HCT116 (cell line): ENCODE measurements around the gene DNAJC1. TPM values are rescaled to one million over a fixed set of nuclear protein-coding genes. Genes with fewer than 3 reads are reported as not detected.
A peak's percentile ranks its signal among the peaks of the same experiment; 100 is the strongest.

Source experiments
- ATAC-seq: fragments of 200-7000 bp; cut with Tn5 transposase; 2 replicates; pipeline ENCODE4 v1.9.1; 2020; ENCODE audit warnings: mild to moderate bottlenecking, moderate library complexity
- BruUV-seq: library from RNA; stranded (reverse); fragments of 400-500 nt; replicated peaks from 2 replicates; lab custom pipeline; 2021; lab: Mats Ljungman, UMichigan
- CTCF ChIA-PET: fragments of 300-600 bp; sonication (Branson Sonifier 250); formaldehyde crosslinking; loops from one replicate; lab custom pipeline; 2021; ENCODE audit warnings: antibody characterized with exemption; lab: Charles Lee
- POLR2A ChIA-PET: fragments of 300-600, 350-600 bp; sonication (Branson Sonifier 250); formaldehyde crosslinking; loops from one replicate; lab custom pipeline; 2021; ENCODE audit warnings: antibody characterized with exemption; lab: Charles Lee
- RAD21 ChIA-PET, 2 experiments: fragments of 300-600 bp; sonication (Branson Sonifier 250); formaldehyde crosslinking; loops; one replicate each; lab custom pipeline; 2023; ENCODE audit warnings: low total read pairs in 2 of 2; ENCODE audit not compliant: uncharacterized antibody in 2 of 2, unreplicated experiment in 2 of 2, low non-redundant PET in 1 of 2; lab: Charles Lee
- DNase-seq: peaks from one replicate; pipeline ENCODE4 v3.0.0-alpha.2; 2010; ENCODE audit warnings: low read depth, low spot score
- H2AFZ ChIP-seq: fragments of 200-600 bp; shearing (Covaris generic), sonication (generic); 2 replicates; pipeline ENCODE4 v1.6.1; 2017; ENCODE audit warnings: low read depth, mixed run types, mixed read lengths, antibody characterized with exemption, low read length; ENCODE audit not compliant: poor library complexity, severe bottlenecking
- H3K27ac ChIP-seq: 2 replicates; pipeline ENCODE4 v1.5.1; 2012; ENCODE audit warnings: low read depth, low read length
- H3K27me3 ChIP-seq: fragments of 200-600 bp; sonication (generic); 2 replicates; pipeline ENCODE4 v1.6.1; 2016; ENCODE audit warnings: mixed run types, low read length, mixed read lengths; ENCODE audit not compliant: insufficient read depth
- H3K36me3 ChIP-seq, 2 experiments: fragments of 200-500 bp in 1 of 2; fragments of 200-600 bp in 1 of 2; sonication (Bioruptor generic) in 1 of 2; sonication (generic) in 1 of 2; 2 replicates each; pipeline versions ENCODE4 v1.5.1 to v1.6.1; 2014 to 2016; ENCODE audit warnings: low read length in 2 of 2, inconsistent platforms in 1 of 2, mixed read lengths in 1 of 2, mixed run types in 1 of 2; ENCODE audit not compliant: insufficient read depth in 2 of 2, control insufficient read depth in 1 of 2
- H3K4me1 ChIP-seq, 2 experiments: fragments of 200-600 bp in 1 of 2; sonication (generic) in 1 of 2; 2 replicates each; pipeline versions ENCODE4 v1.5.1 to v1.6.1; 2012 to 2017; ENCODE audit warnings: low read length in 2 of 2, inconsistent platforms in 1 of 2, mild to moderate bottlenecking in 1 of 2, mixed read lengths in 1 of 2, mixed run types in 1 of 2, moderate library complexity in 1 of 2; ENCODE audit not compliant: insufficient read depth in 2 of 2, control insufficient read depth in 1 of 2
- H3K4me2 ChIP-seq: fragments of 200-600 bp; sonication (generic); 2 replicates; pipeline ENCODE4 v1.6.1; 2017; ENCODE audit warnings: mixed run types, low read length, mixed read lengths
- H3K4me3 ChIP-seq, 2 experiments: fragments of 200-600 bp in 1 of 2; sonication (generic) in 1 of 2; replicated peaks in 1 of 2; 2 replicates each; pipeline ENCODE4 v1.5.1; 2011 to 2016; ENCODE audit warnings: low read length in 2 of 2, control low read depth in 1 of 2, low read depth in 1 of 2, mild to moderate bottlenecking in 1 of 2, mixed read lengths in 1 of 2, mixed run types in 1 of 2
- H3K79me2 ChIP-seq: fragments of 200-600 bp; sonication (generic); 2 replicates; pipeline ENCODE4 v1.6.1; 2017; ENCODE audit warnings: mild to moderate bottlenecking, mixed run types, low read length, moderate library complexity, mixed read lengths; ENCODE audit not compliant: insufficient read depth
- H3K9ac ChIP-seq: fragments of 200-600 bp; sonication (generic); 2 replicates; pipeline ENCODE4 v1.6.1; 2016; ENCODE audit warnings: low read length, mixed read lengths
- H3K9me2 ChIP-seq: fragments of 200-600 bp; sonication (generic), shearing (Covaris generic); 2 replicates; pipeline ENCODE4 v1.6.1; 2017; ENCODE audit warnings: mixed run types, mild to moderate bottlenecking, moderate library complexity; ENCODE audit not compliant: insufficient read depth
- H3K9me3 ChIP-seq, 2 experiments: fragments of 200-500 bp in 1 of 2; fragments of 200-600 bp in 1 of 2; sonication (Bioruptor generic) in 1 of 2; sonication (generic) in 1 of 2; 2 replicates each; pipeline ENCODE4 v1.6.1; 2014 to 2017; ENCODE audit warnings: low read length in 2 of 2, mixed read lengths in 2 of 2, inconsistent platforms in 1 of 2, low read depth in 1 of 2, mild to moderate bottlenecking in 1 of 2, mixed run types in 1 of 2, moderate library complexity in 1 of 2; ENCODE audit not compliant: control insufficient read depth in 1 of 2, insufficient read depth in 1 of 2
- H4K20me1 ChIP-seq: fragments of 200-600 bp; sonication (generic), shearing (Covaris generic); 2 replicates; pipeline ENCODE4 v1.6.1; 2017; ENCODE audit warnings: mixed run types, mild to moderate bottlenecking, moderate library complexity; ENCODE audit not compliant: insufficient read depth
- CTCF ChIP-seq, 3 experiments: fragments of 200-600 bp in 1 of 3; sonication (generic) in 1 of 3; IDR thresholded peaks in 2 of 3; conservative IDR thresholded peaks in 1 of 3; 2 replicates each; pipeline ENCODE4 v1.5.1; 2012 to 2017; ENCODE audit warnings: low read depth in 2 of 3, low read length in 2 of 3, antibody characterized with exemption in 1 of 3, borderline replicate concordance in 1 of 3, control low read depth in 1 of 3, mild to moderate bottlenecking in 1 of 3, mixed read lengths in 1 of 3, mixed run types in 1 of 3, moderate library complexity in 1 of 3; ENCODE audit not compliant: insufficient read depth in 1 of 3
- EZH2 ChIP-seq: fragments of 200-600 bp; sonication (generic); IDR thresholded peaks from 2 replicates; pipeline ENCODE4 v1.6.1; 2017; ENCODE audit warnings: antibody characterized with exemption, mixed run types
- POLR2A ChIP-seq: IDR thresholded peaks from 2 replicates; pipeline ENCODE4 v1.7.0; 2011; ENCODE audit warnings: borderline replicate concordance; ENCODE audit not compliant: insufficient read depth, insufficient read length; ENCODE audit errors: extremely low read depth
- TCF7L2 ChIP-seq: IDR thresholded peaks from 2 replicates; pipeline ENCODE4 v1.7.0; 2011; ENCODE audit warnings: borderline replicate concordance, inconsistent platforms; ENCODE audit not compliant: insufficient read depth, insufficient read length; ENCODE audit errors: extremely low read depth
- YY1 ChIP-seq: IDR thresholded peaks from 2 replicates; pipeline ENCODE4 v1.6.1; 2011; ENCODE audit warnings: low read length, low read depth, moderate library complexity, mild to moderate bottlenecking; ENCODE audit not compliant: insufficient replicate concordance; ENCODE audit errors: extremely low read depth
- ZBTB33 ChIP-seq: IDR thresholded peaks from 2 replicates; pipeline ENCODE4 v1.6.1; 2011; ENCODE audit warnings: mild to moderate bottlenecking, low read length, moderate library complexity; ENCODE audit not compliant: insufficient replicate concordance; ENCODE audit errors: extremely low read depth
- ZNF274 ChIP-seq: fragments of 200-500 bp; sonication (Bioruptor generic); IDR thresholded peaks from 2 replicates; pipeline ENCODE4 v1.6.1; 2014; ENCODE audit warnings: mild to moderate bottlenecking, low read depth, low read length, inconsistent platforms
- intact Hi-C: fragments of 100-400 bp; cut with micrococcal nuclease; formaldehyde crosslinking; loops from 2 replicates; pipeline ENCODE4 v1.10.0; 2022
- total RNA-seq: library from RNA; stranded (reverse); gene quantifications from one replicate; pipeline ENCODE4 v1.2.1, GENCODE V29; 2021; ENCODE audit not compliant: unreplicated experiment

DNAJC1 gene
- total RNA-seq, 1 experiment from 2014 or later = 17.9 TPM

DNA sequence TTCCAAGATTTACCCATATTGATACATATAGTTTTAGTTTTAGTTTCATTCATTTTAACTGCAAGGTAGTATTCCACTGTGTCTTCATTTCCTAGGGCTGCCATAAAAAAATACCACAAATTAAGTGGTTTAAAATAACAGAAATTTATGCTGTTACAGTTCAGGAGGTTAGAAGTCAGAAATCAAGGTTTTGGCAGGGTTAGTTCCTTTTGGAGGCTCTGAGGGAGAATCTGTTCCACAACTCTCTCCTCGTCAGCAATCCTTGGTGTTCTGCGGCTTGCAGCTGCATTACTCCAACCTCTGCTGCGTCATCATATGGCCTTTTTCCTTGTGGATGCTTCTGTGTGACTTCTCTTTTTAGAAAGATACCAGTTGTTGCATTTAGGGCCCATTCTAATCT lies 176.2 kb downstream of the DNAJC1 start:
- no peak for ATAC-seq
- TF ChIP-seq TCF7L2 = no peak
- TF ChIP-seq POLR2A = no peak
- TF ChIP-seq EZH2 = no peak
- no peak for TF ChIP-seq ZBTB33
- RAD21 ChIA-PET = no interaction called here
- H3K79me2 ChIP-seq = no peaks in the 10 kb centered on the region
- intact Hi-C loops = no loop called here
- H3K9ac ChIP-seq = no peak overlapping the region
- no peaks in the 10 kb centered on the region for H3K27me3 ChIP-seq
- POLR2A ChIA-PET = no interaction called here
- H3K9me2 ChIP-seq = no peaks in the 10 kb centered on the region
- no peaks in the 10 kb centered on the region for H3K4me1 ChIP-seq
- H3K4me2 ChIP-seq = no peak overlapping the region
- H4K20me1 ChIP-seq = no peaks in the 10 kb centered on the region
- no peak for DNase-seq
- H3K36me3 ChIP-seq = no peaks in the 10 kb centered on the region
- no peak overlapping the region for H3K27ac ChIP-seq
- no peak overlapping the region for H2AFZ ChIP-seq
- no peak overlapping the region for H3K4me3 ChIP-seq
- BruUV-seq = no TSS peak
- CTCF ChIA-PET = no interaction called here
- peaks cover 0 to 15% of the 10 kb centered on the region in 2 experiments; a peak in 1 of 4 replicates for H3K9me3 ChIP-seq

- no peak overlapping the region for H3K4me2 ChIP-seq
- H3K4me3 ChIP-seq = no peak overlapping the region
- CTCF ChIA-PET = no interaction called here
- TF ChIP-seq CTCF (IDR thresholded peaks at IDR 0.05 in 2 of 3, conservative IDR thresholded peaks at IDR 0.05 in 1 of 3; ENCODE audit: borderline replicate concordance in 1 of 3, insufficient read depth in 1 of 3, low read depth in 2 of 3, low read length in 2 of 3) (no peak), ZNF274 (peak; percentile 48), YY1 (no peak)
- no peaks in the 10 kb centered on the region for H4K20me1 ChIP-seq
- DNase-seq (no peak), ATAC-seq (no peak)
- H3K9me2 ChIP-seq = no peaks in the 10 kb centered on the region
- no peak overlapping the region for H3K27ac ChIP-seq
- intact Hi-C loops = no loop called here
- no TSS peak for BruUV-seq
- H3K9ac ChIP-seq = no peak overlapping the region
- RAD21 ChIA-PET = no interaction called here
- H3K27me3 ChIP-seq = no peaks in the 10 kb centered on the region
- H3K79me2 ChIP-seq = no peaks in the 10 kb centered on the region
- no peak overlapping the region for H2AFZ ChIP-seq
- H3K36me3 ChIP-seq = no peaks in the 10 kb centered on the region
- peaks cover 0 to 15% of the 10 kb centered on the region in 2 experiments; a peak in 1 of 4 replicates for H3K9me3 ChIP-seq
- POLR2A ChIA-PET = no interaction called here
- H3K4me1 ChIP-seq = no peaks in the 10 kb centered on the region
Measured at GRCh38 chr10:21826725-21827124, 176.8 kb downstream of the DNAJC1 start.
